Erythroblast (primary cell): Measurements from ENCODE around the gene ADAMTS2.

Experiments used
- GATA1 ChIP-seq: IDR thresholded peaks from 2 replicates; pipeline ENCODE4 v1.6.1; 2011; ENCODE audit warnings: low read depth, mild to moderate bottlenecking, control low read depth, low read length, moderate library complexity
- POLR2A ChIP-seq: IDR thresholded peaks from 2 replicates; pipeline ENCODE4 v1.6.1; 2011; ENCODE audit warnings: mild to moderate bottlenecking, low read length

DNA sequence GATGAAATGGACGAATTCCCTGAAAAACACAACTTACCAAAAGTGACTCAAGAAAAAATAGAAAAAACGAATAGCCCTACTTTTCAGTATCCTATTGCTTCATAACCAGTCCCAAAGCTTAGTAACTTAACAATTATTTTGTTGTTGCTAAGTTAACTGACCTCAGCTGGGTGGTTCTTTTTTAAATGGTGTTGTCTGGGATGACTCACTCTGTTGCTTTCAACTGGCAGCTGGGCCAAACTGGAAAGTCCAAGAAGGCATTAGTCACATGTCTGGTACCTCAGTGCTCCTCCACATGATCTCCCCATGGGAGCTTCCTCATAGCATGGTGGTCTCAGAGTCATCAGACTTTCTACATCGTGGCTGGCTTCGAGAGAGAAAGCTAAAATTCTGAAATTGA, 47.8 kb upstream of the ADAMTS2 start:
- TF ChIP-seq POLR2A, result no peak
- TF ChIP-seq GATA1, result no peak
